Endodermal cell (in vitro differentiated cells): Measurements from ENCODE around the gene RHEX. TPM values are rescaled to one million over a fixed set of nuclear protein-coding genes. Genes with fewer than 3 reads are reported as not detected.

Experiments
- DNase-seq: peaks from one replicate; pipeline ENCODE4 v3.0.0-alpha.2; 2017
- H3K27ac ChIP-seq: 2 replicates; pipeline ENCODE4 v1.5.1; 2013; ENCODE audit warnings: mild to moderate bottlenecking, low read depth, low read length, moderate library complexity
- H3K27me3 ChIP-seq: 2 replicates; pipeline ENCODE4 v1.6.1; 2013; ENCODE audit warnings: mild to moderate bottlenecking, low read length, moderate library complexity; ENCODE audit not compliant: insufficient read depth, control insufficient read depth, poor library complexity, severe bottlenecking
- H3K36me3 ChIP-seq: 2 replicates; pipeline ENCODE4 v1.7.0; 2013; ENCODE audit warnings: mild to moderate bottlenecking, low read length, moderate library complexity; ENCODE audit not compliant: control insufficient read depth, insufficient read depth
- H3K4me1 ChIP-seq: one replicate; pipeline ENCODE4 v1.7.0; 2013; ENCODE audit warnings: low read length; ENCODE audit not compliant: control insufficient read depth, insufficient read depth
- H3K4me3 ChIP-seq: 2 replicates; pipeline ENCODE4 v1.5.1; 2013; ENCODE audit warnings: mild to moderate bottlenecking, low read length, moderate library complexity
- H3K9ac ChIP-seq: 2 replicates; pipeline ENCODE4 v1.6.1; 2013; ENCODE audit warnings: mild to moderate bottlenecking, low read length, moderate library complexity; ENCODE audit not compliant: poor library complexity, severe bottlenecking; ENCODE audit errors: extremely low read depth
- H3K9me3 ChIP-seq: 2 replicates; pipeline ENCODE4 v1.6.1; 2013; ENCODE audit warnings: mild to moderate bottlenecking, low read length, moderate library complexity; ENCODE audit not compliant: control insufficient read depth
- H3K27ac Mint-ChIP-seq: 2 replicates; pipeline ENCODE4 v1.8.0; 2020; ENCODE audit warnings: mixed read lengths
- H3K27me3 Mint-ChIP-seq: 2 replicates; pipeline ENCODE4 v1.8.0; 2021; ENCODE audit warnings: mild to moderate bottlenecking, mixed read lengths; ENCODE audit not compliant: insufficient read depth
- H3K36me3 Mint-ChIP-seq: 2 replicates; pipeline ENCODE4 v1.8.0; 2020; ENCODE audit warnings: low read depth, mixed read lengths
- H3K4me1 Mint-ChIP-seq: 2 replicates; pipeline ENCODE4 v1.8.0; 2020; ENCODE audit warnings: mixed read lengths
- H3K4me3 Mint-ChIP-seq: 2 replicates; pipeline ENCODE4 v1.8.0; 2020; ENCODE audit warnings: mild to moderate bottlenecking, moderate library complexity, mixed read lengths
- H3K9me3 Mint-ChIP-seq: 2 replicates; pipeline ENCODE4 v1.8.0; 2020; ENCODE audit warnings: mild to moderate bottlenecking, mixed read lengths
- CTCF ChIP-seq: fragments of 200-600 bp; sonication (generic); conservative IDR thresholded peaks from 2 replicates; pipeline ENCODE4 v1.5.0; 2021; ENCODE audit warnings: antibody characterized with exemption, mild to moderate bottlenecking
- WGBS, 2 experiments: methylation state at CpG; one replicate each; pipeline versions ENCODE4 v1.1.5 to v1.1.7; 2013; ENCODE audit warnings: missing lambda C conversion rate in 2 of 2, mixed read lengths in 1 of 2; ENCODE audit not compliant: insufficient coverage in 1 of 2, insufficient read length in 1 of 2; 5-methylcytosine and 5-hydroxymethylcytosine counted together
- total RNA-seq, 2 donors: library from RNA; stranded (reverse); fragmentation: NEBNext Ultra II Directional in 1 of 2; extraction: Animal tissue kit (Norgen Biotek cat#: 25700) in 1 of 2; gene quantifications; 2 replicates in 1 of 2; 3 replicates in 1 of 2; pipeline ENCODE4 v1.2.1, GENCODE V29; 2021

The RHEX gene
- total RNA-seq, 2 donors from 2014 or later = not detected

- Histone ChIP-seq H3K4me3 (no peak overlapping the region), H3K9ac (no peak overlapping the region), H3K36me3 (no peaks in the 10 kb centered on the region), H3K27ac (no peak overlapping the region), H3K9me3 (no peaks in the 10 kb centered on the region), H3K27me3 (no peaks in the 10 kb centered on the region), H3K4me1 (no peaks in the 10 kb centered on the region)
- 89 to 93% methylated on average over 5 to 7 of the region's 7 CpGs for WGBS, 2 experiments
- Mint-ChIP-seq H3K4me1 (no peaks in the 10 kb centered on the region), H3K4me3 (no peak overlapping the region), H3K27me3 (no peaks in the 10 kb centered on the region), H3K36me3 (no peaks in the 10 kb centered on the region), H3K27ac (no peak overlapping the region), H3K9me3 (no peaks in the 10 kb centered on the region)
- TF ChIP-seq CTCF = no peak
- DNase-seq = no peak
Measured at GRCh38 chr1:206133751-206134415, 80.9 kb downstream of the RHEX start.

- Histone ChIP-seq H3K27me3 (no peaks in the 10 kb centered on the region), H3K27ac (no peak overlapping the region), H3K4me3 (no peak overlapping the region), H3K4me1 (no peaks in the 10 kb centered on the region), H3K9me3 (no peaks in the 10 kb centered on the region), H3K9ac (no peak overlapping the region), H3K36me3 (no peaks in the 10 kb centered on the region)
- WGBS, 2 experiments = 92 to 100% methylated on average over 2 of the region's 2 CpGs
- Mint-ChIP-seq H3K36me3 (no peaks in the 10 kb centered on the region), H3K4me1 (no peaks in the 10 kb centered on the region), H3K4me3 (no peak overlapping the region), H3K27ac (no peak overlapping the region), H3K27me3 (no peaks in the 10 kb centered on the region), H3K9me3 (no peaks in the 10 kb centered on the region)
- no peak for TF ChIP-seq CTCF
- no peak for DNase-seq
Measured at GRCh38 chr1:206135248-206135647, 82.3 kb downstream of the RHEX start.

DNA sequence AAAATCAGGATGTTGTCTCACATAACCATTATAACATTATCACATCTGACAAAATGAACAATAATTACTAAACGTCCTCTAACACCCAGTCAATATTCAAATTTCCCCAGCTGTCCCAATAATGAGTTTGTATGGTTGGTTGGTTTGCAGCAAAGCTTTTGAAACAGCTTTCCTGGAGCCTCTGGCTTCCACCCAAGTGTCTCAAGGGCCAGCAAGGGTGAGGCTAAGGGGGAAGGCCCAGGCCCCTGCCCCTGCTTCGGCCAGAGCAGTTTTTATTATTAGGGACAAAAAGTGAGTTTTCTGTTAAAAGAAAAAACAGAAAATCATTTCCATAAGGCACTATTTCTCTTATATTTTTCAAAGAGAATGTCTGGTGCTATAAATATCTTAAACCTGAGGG is 83.3 kb downstream of the RHEX start:
- Histone ChIP-seq H3K9ac (no peak overlapping the region), H3K27ac (no peak overlapping the region), H3K4me1 (no peaks in the 10 kb centered on the region), H3K27me3 (no peaks in the 10 kb centered on the region), H3K9me3 (no peaks in the 10 kb centered on the region), H3K36me3 (no peaks in the 10 kb centered on the region), H3K4me3 (no peak overlapping the region)
- WGBS, 2 experiments = 75% methylated on average over 2 of the region's 2 CpGs; no CpG with 5 or more reads in 1 of the 2 experiments
- Mint-ChIP-seq H3K4me1 (no peaks in the 10 kb centered on the region), H3K27me3 (no peaks in the 10 kb centered on the region), H3K9me3 (no peaks in the 10 kb centered on the region), H3K27ac (no peak overlapping the region), H3K36me3 (no peaks in the 10 kb centered on the region), H3K4me3 (no peak overlapping the region)
- TF ChIP-seq CTCF = no peak
- no peak for DNase-seq
